ENCODE results near the gene HEG1. TPM values are rescaled to one million over a fixed set of nuclear protein-coding genes. Genes with fewer than 3 reads are reported as not detected.

HEG1 gene
- total RNA-seq, 1 experiment from 2014 or later: 34.3 TPM

GRCh38 chr3:125072301-125072700 lies 16.5 kb upstream of the HEG1 start:
- no peak for DNase-seq (ENCODE audit: low spot score)
- intact Hi-C loops (cut with micrococcal nuclease; ENCODE audit: unreplicated experiment): no loop called here
- no peaks in the 10 kb centered on the region for H3K4me1 ChIP-seq (ENCODE audit: insufficient read depth, low read length, poor library complexity, severe bottlenecking)
- no peaks in the 10 kb centered on the region for H3K36me3 ChIP-seq (ENCODE audit: insufficient read depth, low read length, poor library complexity, severe bottlenecking)
- ChIA-PET CTCF (no interaction called here), POLR2A (ENCODE audit: low non-redundant PET) (no interaction called here)
- TF ChIP-seq, protein P1, sequence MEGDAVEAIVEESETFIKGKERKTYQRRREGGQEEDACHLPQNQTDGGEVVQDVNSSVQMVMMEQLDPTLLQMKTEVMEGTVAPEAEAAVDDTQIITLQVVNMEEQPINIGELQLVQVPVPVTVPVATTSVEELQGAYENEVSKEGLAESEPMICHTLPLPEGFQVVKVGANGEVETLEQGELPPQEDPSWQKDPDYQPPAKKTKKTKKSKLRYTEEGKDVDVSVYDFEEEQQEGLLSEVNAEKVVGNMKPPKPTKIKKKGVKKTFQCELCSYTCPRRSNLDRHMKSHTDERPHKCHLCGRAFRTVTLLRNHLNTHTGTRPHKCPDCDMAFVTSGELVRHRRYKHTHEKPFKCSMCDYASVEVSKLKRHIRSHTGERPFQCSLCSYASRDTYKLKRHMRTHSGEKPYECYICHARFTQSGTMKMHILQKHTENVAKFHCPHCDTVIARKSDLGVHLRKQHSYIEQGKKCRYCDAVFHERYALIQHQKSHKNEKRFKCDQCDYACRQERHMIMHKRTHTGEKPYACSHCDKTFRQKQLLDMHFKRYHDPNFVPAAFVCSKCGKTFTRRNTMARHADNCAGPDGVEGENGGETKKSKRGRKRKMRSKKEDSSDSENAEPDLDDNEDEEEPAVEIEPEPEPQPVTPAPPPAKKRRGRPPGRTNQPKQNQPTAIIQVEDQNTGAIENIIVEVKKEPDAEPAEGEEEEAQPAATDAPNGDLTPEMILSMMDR (conservative IDR thresholded peaks at IDR 0.05; ENCODE audit: low read depth, low read length): no peak
- TF ChIP-seq EZH2 (IDR thresholded peaks at IDR 0.05; ENCODE audit: borderline replicate concordance, low read depth, low read length, poor library complexity, severe bottlenecking): no peak
- no peaks in the 10 kb centered on the region for H3K27me3 ChIP-seq (replicated peaks; ENCODE audit: insufficient read depth, low read depth, low read length, poor library complexity)
- H3K27ac ChIP-seq (ENCODE audit: low read depth, low read length, poor library complexity, severe bottlenecking): no peak overlapping the region
- H3K4me3 ChIP-seq (ENCODE audit: low read depth, low read length, poor library complexity, severe bottlenecking): no peak overlapping the region
- BruUV-seq (replicated peaks): no TSS peak
- H3K9me3 ChIP-seq (ENCODE audit: low read depth, low read length, poor library complexity, severe bottlenecking): no peaks in the 10 kb centered on the region

DNA sequence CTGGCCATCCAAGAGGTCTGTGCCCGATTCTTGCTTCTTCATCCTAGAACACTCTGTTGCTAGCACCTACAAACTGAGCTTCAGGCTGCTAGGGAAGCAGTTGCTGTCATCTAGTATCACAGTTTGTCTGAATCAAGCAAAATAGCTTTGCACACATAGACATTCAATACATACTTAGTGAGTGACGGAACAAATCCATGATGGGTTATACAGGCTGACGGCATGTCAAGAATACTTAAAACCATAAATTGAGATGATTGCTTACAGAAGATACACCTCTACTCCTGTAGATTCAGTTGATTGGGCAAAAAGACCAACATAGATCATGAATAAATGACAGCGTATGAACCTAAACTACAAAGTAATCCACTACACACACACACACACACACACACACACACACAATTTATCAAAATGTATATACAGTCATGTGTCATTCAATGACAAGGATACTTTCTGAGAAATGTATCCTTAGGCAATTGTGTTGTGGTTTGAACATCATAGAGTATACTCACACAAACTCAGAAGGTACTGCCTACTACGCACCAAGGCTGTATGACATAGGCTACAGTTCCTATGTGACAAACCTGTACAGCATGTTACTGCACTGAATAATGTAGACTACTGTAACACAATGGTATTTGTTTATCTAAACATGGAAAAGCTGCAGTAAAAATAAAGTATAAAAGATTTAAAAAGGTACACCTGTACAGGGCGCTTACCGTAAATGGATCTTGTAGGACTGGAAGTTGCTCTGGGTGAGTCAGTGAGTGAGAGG lies 14.4 kb upstream of the HEG1 start:
- Histone ChIP-seq H3K4me3 (ENCODE audit: low read depth, low read length, poor library complexity, severe bottlenecking) (no peak overlapping the region), H3K36me3 (ENCODE audit: insufficient read depth, low read length, poor library complexity, severe bottlenecking) (no peaks in the 10 kb centered on the region), H3K27me3 (replicated peaks; ENCODE audit: insufficient read depth, low read depth, low read length, poor library complexity) (no peaks in the 10 kb centered on the region), H3K27ac (ENCODE audit: low read depth, low read length, poor library complexity, severe bottlenecking) (no peak overlapping the region), H3K9me3 (ENCODE audit: low read depth, low read length, poor library complexity, severe bottlenecking) (no peaks in the 10 kb centered on the region), H3K4me1 (ENCODE audit: insufficient read depth, low read length, poor library complexity, severe bottlenecking) (no peaks in the 10 kb centered on the region)
- BruUV-seq (replicated peaks): no TSS peak
- POLR2A ChIA-PET (ENCODE audit: low non-redundant PET): no interaction called here
- DNase-seq (ENCODE audit: low spot score): no peak
- CTCF ChIA-PET: no interaction called here
- TF ChIP-seq EZH2 (IDR thresholded peaks at IDR 0.05; ENCODE audit: borderline replicate concordance, low read depth, low read length, poor library complexity, severe bottlenecking): no peak
- TF ChIP-seq, protein P1 (conservative IDR thresholded peaks at IDR 0.05; ENCODE audit: low read depth, low read length): no peak
- intact Hi-C loops (cut with micrococcal nuclease; ENCODE audit: unreplicated experiment): no loop called here

- no peak overlapping the region for H3K4me3 ChIP-seq (ENCODE audit: low read depth, low read length, poor library complexity, severe bottlenecking)
- TF ChIP-seq EZH2 (IDR thresholded peaks at IDR 0.05; ENCODE audit: borderline replicate concordance, low read depth, low read length, poor library complexity, severe bottlenecking): no peak
- TF ChIP-seq, protein P1 (conservative IDR thresholded peaks at IDR 0.05; ENCODE audit: low read depth, low read length): no peak
- BruUV-seq (replicated peaks): no TSS peak
- DNase-seq (ENCODE audit: low spot score): no peak
- CTCF ChIA-PET: no interaction called here
- no peaks in the 10 kb centered on the region for H3K4me1 ChIP-seq (ENCODE audit: insufficient read depth, low read length, poor library complexity, severe bottlenecking)
- no peaks in the 10 kb centered on the region for H3K9me3 ChIP-seq (ENCODE audit: low read depth, low read length, poor library complexity, severe bottlenecking)
- no peaks in the 10 kb centered on the region for H3K36me3 ChIP-seq (ENCODE audit: insufficient read depth, low read length, poor library complexity, severe bottlenecking)
- POLR2A ChIA-PET (ENCODE audit: low non-redundant PET): no interaction called here
- H3K27me3 ChIP-seq (replicated peaks; ENCODE audit: insufficient read depth, low read depth, low read length, poor library complexity): no peaks in the 10 kb centered on the region
- H3K27ac ChIP-seq (ENCODE audit: low read depth, low read length, poor library complexity, severe bottlenecking): no peak overlapping the region
- intact Hi-C loops (cut with micrococcal nuclease; ENCODE audit: unreplicated experiment): no loop called here
Measured at GRCh38 chr3:125069452-125069851, 13.7 kb upstream of the HEG1 start.

All from A673 (cell line).